Activated T-cell treated with anti-CD3 and anti-CD28 coated beads, Interleukin-2, amount 50 U/mL, for 1 hour (primary cell): ENCODE data around the gene GNE.
"Not testable (repeated sequence)": the region's sequence is repeated elsewhere in the genome, so short reads cannot be mapped to it uniquely, and the experiment has no call there.

Experiments
- DNase-seq: peaks from one replicate; pipeline ENCODE4 v3.0.0-alpha.2; 2020

Gene GNE, protein sequence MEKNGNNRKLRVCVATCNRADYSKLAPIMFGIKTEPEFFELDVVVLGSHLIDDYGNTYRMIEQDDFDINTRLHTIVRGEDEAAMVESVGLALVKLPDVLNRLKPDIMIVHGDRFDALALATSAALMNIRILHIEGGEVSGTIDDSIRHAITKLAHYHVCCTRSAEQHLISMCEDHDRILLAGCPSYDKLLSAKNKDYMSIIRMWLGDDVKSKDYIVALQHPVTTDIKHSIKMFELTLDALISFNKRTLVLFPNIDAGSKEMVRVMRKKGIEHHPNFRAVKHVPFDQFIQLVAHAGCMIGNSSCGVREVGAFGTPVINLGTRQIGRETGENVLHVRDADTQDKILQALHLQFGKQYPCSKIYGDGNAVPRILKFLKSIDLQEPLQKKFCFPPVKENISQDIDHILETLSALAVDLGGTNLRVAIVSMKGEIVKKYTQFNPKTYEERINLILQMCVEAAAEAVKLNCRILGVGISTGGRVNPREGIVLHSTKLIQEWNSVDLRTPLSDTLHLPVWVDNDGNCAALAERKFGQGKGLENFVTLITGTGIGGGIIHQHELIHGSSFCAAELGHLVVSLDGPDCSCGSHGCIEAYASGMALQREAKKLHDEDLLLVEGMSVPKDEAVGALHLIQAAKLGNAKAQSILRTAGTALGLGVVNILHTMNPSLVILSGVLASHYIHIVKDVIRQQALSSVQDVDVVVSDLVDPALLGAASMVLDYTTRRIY

DNA sequence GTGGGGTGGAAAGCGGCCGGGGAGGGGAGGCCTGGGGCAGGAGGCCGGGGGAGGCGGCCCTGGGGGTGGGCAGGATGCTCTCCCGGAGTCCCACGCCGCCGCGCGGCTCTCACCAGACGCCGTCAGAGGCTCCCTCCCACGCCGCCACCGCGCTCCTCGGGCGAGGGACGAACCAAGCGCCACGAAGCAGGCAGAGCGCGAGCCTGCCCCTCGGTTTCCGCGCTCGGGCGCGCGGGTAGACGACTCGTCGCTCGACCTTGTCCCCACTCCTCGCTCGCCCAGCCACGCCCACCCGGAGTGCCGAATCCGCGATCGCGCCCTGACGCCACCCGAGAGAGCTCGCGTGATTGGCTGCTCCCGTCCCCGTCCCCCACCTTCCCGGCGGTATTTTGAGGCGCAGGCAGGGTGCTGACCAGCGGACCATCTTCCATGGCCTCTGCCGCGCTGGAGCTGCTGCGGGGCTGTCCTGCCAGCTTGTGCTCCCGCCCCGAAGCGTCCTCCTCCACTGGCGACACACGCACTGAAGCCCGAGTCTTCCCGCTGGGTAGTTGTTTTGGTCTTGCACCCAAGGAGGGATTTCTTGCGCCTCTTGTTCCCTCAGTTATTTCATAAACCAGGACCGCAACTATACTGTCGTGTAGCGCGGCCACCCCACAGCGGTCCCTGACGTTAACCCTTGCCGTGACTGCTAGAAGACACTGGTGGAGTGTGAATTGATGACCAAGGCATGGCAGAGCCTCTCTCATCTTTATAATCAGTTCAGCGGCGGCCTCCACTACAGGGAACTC is at the start of gene GNE:
GNE (minus strand) TSS at position 241 of the 788 bp plus-strand sequence. CDS start 9,093 bp downstream, outside the sequence.
- peak; percentile 98 for DNase-seq

GRCh38 chr9:36306471-36307306 is 48.4 kb upstream of the GNE start:
- no peak for DNase-seq

DNA sequence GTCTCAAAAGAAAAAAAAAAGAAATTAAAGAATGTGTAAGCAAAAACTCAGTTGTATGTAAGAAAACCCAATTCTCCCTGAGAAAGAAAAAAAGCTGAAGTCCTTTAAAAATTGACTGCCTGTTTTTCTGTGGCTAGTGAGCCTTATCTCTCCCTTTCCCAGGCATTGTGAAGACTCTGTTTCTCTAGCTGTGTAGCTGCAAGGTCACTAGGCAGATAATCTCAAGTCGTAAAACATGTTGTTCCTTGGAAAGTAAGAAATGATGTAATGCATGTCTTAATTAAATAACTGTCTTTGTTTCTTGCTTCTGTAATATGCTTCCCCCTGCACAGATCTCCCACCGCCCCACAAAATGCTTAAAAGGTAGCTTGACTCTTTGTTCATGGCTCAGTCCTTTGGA is 46.1 kb upstream of the GNE start:
- not testable (repeated sequence) for DNase-seq

DNA sequence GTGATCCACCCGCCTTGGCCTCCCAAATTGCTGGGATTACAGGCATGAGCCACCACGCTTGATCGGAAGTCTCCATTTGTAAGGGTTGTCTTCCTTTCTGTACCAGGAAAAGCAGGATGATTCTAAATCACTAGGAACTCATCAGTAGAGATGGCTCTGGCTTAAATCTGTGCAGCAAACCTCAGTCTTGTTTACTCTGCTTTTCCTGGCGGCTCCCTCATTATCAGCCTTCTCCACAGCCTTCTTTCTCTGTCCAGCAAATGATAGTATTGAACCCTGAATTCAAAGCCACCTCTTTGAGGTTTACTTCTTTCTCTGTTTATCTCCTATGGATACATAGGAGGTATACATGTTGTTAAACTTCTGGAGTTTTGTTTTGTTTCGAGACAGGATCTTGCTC is 43.0 kb upstream of the GNE start:
- no peak for DNase-seq

DNA sequence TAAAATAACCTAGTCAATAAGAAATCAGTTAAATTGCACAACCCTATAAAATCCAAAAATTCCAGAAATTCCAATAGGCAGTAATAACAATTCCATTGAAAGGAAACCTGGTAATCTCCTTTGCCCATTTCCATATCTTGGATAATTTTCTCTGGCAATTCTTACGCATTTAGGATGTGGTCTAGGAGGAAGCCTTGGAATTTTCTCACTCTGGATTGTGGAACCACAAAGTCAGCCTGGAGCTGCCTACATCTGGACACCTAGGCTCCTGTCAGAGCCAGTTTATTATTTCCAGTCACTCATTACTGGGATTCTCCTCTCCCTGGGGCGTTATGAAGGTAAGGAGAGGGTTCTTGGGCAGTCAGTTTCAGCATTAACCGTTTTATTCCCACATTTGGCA is 40.3 kb upstream of the GNE start:
- DNase-seq, result no peak

GRCh38 chr9:36297798-36298197 is 39.5 kb upstream of the GNE start:
- DNase-seq, result no peak

DNA sequence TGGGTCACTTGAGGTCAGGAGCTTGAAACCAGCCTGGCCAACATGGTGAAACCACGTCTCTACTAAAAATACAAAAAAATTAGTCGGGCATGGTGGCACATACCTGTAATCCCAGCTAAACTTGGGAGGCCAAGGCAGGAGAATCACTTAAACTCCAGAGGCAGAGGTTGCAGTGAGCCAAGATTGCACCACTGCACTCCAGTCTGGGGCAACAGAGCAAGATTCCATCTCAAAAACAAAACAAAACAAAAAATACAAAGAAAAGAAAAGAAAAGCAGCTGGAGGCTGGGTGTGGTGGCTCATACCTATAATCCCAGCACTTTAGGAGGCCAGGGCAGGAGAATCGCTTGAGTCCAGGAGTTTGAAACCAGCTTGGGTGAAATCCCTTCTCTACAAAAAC is 36.7 kb upstream of the GNE start:
- DNase-seq, result not testable (repeated sequence)

- DNase-seq, result no peak
Measured at GRCh38 chr9:36293918-36294317, 35.7 kb upstream of the GNE start.

DNA sequence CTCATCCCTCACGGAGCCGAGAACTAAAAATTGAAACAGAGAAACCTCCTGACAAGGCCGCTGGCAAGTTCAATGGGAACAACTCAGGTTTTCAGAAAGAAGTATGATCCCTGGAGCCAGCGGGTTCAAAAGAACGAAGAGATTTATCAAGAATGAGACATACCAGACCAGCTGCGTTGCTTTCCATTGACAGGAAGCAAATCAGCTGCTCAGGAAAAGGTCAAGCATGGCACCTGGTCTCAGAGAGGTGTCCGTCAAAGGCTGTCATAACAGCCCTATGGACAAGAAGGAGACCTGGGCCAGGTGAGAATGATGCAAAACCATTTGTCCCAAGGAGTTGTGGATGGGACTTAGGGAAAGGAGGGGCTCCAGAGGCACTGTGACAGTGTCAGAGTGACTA is 34.9 kb upstream of the GNE start:
- no peak for DNase-seq

DNA sequence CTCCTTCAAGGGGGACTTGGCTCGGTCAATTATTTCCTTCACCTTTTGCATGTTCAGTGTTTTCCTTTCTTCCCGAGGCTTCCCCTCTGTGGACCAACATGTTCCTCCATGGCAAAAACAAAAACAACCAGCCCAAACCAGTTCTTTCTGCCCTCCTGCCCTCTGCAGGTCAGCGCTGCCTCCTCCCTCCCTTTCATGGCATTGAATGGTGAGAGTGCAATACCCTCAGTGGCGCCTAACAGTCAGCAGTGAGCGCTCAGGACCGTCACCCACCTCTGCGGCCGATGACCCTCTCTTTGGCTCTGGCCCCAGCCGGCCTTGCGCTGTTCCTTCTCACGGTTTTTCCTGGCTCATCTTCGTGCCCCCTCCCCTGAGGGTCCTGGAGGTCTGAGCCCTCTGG is 34.4 kb upstream of the GNE start:
- DNase-seq, result no peak

DNA sequence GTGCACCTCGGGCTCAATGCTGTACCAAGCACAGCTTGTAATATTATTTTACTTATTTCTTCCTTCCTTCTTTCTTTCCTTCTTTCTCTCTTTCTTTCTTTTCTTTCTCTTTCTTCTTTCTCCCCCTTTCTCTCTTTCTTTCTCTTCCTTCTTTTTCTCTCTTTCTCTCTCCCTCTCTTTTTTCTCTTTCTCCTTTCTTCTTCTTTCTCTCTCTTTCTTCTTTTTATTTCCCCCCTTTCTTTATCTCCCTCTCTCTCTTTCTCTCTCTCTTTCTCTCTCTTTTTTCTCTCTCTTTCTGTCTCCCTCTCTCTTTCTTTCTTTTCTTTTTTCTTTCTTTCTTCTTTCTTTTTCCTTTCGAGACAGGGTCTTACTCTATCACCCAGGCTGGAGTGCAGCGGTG is 32.7 kb upstream of the GNE start:
- no peak for DNase-seq

GRCh38 chr9:36289836-36290435 is 31.7 kb upstream of the GNE start:
- DNase-seq, result no peak

GRCh38 chr9:36288070-36288469 is 29.8 kb upstream of the GNE start:
- no peak for DNase-seq

DNA sequence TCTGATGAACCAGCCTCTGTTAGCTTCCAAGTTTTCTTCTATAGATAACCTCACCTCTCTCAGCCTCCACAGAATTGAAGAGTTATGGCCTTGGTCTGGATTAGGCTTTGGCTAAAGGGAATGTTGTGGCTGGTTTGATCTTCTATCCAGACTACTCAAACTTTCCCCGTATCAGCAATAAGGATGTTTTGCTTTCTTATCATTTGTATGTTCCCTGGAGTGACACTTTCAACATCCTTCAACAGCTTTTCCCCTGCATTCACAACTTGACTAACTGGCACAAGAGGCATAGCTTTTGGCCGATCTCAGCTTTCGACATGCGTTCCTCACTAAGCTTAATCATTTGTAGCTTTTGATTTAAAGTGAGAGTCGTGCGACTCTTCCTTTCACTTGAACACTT is 28.1 kb upstream of the GNE start:
- DNase-seq, result no peak

GRCh38 chr9:36284226-36284625 is 26.0 kb upstream of the GNE start:
- DNase-seq, result no peak

DNA sequence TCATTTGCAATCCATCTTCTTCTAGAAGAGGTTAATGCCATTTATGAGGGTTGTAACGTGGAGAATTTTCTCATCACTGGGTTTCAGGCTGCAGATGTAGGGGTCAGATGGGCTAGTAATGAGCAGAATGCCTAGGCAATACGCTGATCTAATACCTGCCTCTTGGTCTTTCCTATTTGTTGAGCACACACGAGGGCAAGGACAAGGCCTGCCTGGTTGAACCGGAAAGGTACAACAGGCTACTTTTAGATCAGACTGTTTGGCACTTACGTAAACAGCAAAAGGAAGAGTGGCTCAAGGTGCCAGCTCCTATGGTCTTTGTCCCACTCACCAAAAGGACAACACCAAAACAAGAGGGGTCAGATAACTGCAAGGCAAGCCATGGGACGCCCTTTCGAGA is 24.0 kb upstream of the GNE start:
- no peak for DNase-seq

DNA sequence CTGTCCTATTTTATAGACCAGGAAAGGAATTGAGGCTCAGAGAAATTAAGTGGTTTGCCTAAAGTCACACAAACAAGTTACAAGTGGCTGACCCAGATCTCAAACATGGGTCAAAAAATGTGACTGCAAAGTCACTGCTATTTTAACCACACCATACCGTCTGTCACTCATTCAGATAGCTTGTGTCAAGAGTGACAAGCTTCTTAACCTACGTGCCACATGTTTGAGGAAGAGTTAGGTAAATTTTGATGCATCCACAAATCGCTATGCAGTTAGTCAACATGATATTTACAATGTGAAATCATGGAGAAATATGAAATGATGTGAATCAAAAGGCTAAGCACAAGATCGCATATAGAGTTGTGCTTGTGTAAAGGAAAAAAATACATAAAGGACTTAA is 22.7 kb upstream of the GNE start:
- DNase-seq, result no peak

DNA sequence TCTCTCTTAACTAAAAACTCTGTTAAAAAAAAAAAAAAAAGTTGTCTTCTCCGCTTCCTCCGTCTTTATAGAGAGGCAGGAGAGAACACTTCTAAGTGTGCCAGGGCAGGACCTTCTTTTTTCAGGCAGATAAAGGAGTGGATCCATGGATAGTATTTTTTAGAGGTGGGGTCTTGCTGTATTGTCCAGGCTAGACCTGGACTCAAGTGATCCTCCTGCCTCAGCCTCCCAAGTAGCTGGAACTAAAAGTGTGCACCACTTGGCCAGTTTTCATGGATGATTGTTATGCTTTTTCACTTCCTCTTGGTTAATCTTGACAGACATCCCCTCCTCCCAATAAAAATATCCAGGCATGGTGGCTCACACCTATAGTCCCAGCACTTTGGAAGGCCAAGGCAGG is 20.0 kb upstream of the GNE start:
- no peak for DNase-seq

DNA sequence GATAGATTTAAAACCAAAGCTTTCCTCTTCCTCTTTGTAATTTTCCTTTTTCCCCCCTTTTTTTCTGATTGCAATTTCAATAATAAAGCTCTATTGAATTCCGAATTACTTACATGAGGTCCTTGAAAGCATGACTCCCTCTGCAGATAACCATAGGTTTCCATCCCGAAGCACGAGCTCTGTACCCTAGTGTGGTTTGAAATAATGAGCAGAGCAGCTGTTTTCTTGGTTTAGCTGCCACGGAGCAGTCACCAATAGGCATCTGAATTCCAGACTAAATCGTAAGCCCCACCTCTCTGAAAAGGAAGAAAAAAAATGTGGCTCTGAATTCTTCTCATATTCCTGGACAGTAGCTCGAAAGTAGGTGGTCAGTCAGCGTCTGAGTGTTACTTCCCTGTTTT is 18.5 kb upstream of the GNE start:
- no peak for DNase-seq

DNA sequence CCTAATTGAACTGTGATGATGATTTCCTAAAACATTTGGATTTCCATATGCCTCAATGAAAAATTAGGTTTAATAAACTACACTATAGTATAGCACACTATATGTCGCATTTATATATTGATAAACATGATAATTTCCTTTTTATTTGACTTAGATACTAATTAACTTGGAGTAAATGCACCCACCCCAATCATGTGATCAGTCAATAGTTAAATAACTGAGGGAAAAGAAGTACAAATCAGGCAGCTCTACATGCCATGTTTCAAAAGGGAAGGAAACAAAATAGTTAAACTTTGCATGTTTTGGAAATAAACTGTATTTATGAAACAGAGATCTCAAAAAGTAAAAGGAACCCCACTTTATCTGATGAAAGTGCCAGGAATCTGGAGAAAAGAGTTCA is 18.0 kb upstream of the GNE start:
- DNase-seq, result no peak

DNA sequence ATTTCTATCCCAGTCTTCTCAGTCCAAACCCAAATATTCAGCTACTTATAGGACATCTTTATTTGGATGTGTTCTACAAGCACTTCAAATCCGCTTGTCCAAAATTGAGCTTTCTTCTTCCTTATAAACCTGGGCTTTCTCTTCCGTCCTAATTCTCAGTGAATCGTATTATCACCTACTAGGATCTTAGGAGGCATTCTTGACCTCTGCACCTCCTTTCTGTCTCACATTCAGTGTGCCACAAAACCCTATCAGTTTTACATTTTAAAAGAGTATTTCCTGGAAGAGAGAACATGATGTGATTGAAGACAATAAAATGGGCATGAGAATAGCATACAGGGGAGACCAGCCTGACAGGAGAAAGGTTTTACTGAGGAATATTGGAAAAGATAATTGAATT is 16.8 kb upstream of the GNE start:
- DNase-seq, result no peak

- not testable (repeated sequence) for DNase-seq
Measured at GRCh38 chr9:36273354-36273753, 15.1 kb upstream of the GNE start.
